Inferior parietal cortex (tissue), 1 donor: Measurements from ENCODE around the gene C20orf96.
"Not testable (repeated sequence)": the region's sequence is repeated elsewhere in the genome, so short reads cannot be mapped to it uniquely, and the experiment has no call there.

Source experiments
- DNase-seq: peaks from one replicate; pipeline ENCODE4 v3.0.0-alpha.2; 2016; ENCODE audit errors: extremely low spot score

The C20orf96 gene

GRCh38 chr20:284172-284571 is 6.4 kb downstream of the C20orf96 start:
- DNase-seq, result no peak

- DNase-seq, result no peak
These were observed 11.7 kb downstream of the C20orf96 start for GRCh38 chr20:278607-279571.

GRCh38 chr20:278181-278580 is 12.4 kb downstream of the C20orf96 start:
- DNase-seq, result no peak

DNA sequence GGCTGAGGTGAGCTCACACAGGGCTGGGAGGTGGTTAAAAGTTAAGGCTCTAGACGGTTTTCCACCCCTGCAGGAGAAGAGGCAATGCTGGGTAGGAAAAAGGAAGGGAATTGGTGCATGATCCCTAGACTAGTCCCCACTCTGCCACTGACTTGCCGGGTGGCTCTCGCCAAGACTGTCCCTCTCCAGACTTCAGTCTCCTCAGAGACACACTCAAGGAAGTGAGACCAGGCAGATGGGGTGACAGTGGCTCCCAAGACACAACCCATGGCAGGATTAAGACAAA is 13.1 kb downstream of the C20orf96 start:
- no peak for DNase-seq

GRCh38 chr20:276620-277495 is 13.7 kb downstream of the C20orf96 start:
- no peak for DNase-seq

DNA sequence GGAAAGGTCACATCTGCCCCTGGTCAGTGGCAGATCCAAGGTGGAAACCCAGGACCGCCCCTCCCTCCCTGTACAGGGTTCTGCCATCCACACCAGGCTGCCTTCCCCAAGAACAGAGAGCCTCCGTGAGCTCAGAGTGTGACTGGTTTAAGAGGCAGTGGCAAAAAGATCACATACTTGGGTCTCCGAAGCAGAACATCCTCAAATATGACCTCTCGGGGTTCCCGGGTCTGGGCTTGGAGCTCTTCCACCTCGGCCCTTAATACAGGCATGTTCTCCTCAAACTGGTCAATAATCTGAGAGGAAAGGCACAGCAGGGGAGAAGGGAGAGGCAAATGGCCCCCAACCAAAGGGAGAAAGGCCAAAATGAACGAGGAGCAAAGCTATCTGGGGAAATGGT is 14.8 kb downstream of the C20orf96 start:
- no peak for DNase-seq

GRCh38 chr20:273884-274283 is 16.7 kb downstream of the C20orf96 start:
- no peak for DNase-seq

GRCh38 chr20:272718-273117 is 17.8 kb downstream of the C20orf96 start:
- DNase-seq, result no peak

DNA sequence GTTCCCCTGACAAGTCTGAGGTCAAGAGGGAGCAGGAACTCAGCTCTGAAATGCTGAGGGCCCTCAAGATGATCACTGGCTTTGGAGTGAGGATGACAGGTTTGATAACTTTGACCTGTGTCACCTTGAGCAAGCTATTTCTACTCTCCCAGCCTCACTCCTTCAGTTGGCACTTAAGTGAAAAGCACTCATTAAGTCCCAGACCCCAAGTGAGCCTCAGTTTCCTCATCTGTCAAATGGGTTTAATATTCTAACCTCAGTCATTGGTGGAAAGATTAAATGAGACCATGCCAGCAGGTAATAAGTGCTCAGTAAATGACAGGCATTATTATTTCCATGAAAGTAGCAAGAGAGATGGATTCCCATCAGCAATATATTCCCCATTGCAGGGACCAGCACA is 19.0 kb downstream of the C20orf96 start:
- DNase-seq, result no peak

DNA sequence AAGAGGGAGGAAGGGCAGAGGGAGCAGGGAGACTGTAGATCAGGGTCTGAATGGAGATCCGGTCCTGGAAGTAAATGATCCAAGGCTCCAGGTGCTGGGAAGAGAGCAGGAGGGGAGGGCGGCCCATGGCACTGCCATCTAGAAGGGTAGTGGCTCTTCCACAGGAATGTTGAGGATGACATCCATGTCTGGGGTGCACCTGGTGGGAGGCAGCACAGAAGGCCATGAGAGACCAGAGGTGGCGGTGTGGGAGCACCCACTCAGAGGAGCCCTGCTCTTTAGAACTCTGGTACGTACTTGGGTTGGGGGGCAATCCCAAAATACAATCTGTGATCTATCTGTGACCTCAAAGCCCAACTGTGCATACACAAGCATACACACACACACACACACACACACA is 19.5 kb downstream of the C20orf96 start:
- DNase-seq, result no peak

GRCh38 chr20:270517-270916 is 20.0 kb downstream of the C20orf96 start:
- no peak for DNase-seq

GRCh38 chr20:266596-267562 is 23.7 kb downstream of the C20orf96 start:
- DNase-seq, result peak; percentile 80

DNA sequence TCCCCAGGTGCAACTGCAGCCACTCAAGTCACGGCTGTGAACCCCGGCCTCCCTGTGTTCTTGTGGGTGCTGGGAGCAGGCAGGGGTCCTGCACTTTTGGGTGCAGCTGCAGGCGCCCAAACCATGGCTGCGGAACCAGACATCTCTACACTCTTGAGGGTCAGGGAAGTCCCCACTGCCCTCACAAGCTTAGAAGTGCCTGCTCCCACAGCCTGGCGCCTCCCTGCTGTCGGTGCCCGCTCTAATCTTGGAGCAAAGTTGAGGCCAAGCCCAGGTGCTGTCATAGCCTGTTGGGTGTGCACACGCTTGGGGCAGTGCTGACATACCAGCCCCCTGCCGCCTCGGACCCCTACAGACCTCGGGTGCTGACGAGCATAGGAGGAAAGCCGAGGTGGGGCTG is 26.8 kb downstream of the C20orf96 start:
- DNase-seq, result no peak

GRCh38 chr20:259981-260380 is 30.6 kb downstream of the C20orf96 start:
- DNase-seq, result no peak

GRCh38 chr20:258963-259362 is 31.6 kb downstream of the C20orf96 start:
- no peak for DNase-seq

DNA sequence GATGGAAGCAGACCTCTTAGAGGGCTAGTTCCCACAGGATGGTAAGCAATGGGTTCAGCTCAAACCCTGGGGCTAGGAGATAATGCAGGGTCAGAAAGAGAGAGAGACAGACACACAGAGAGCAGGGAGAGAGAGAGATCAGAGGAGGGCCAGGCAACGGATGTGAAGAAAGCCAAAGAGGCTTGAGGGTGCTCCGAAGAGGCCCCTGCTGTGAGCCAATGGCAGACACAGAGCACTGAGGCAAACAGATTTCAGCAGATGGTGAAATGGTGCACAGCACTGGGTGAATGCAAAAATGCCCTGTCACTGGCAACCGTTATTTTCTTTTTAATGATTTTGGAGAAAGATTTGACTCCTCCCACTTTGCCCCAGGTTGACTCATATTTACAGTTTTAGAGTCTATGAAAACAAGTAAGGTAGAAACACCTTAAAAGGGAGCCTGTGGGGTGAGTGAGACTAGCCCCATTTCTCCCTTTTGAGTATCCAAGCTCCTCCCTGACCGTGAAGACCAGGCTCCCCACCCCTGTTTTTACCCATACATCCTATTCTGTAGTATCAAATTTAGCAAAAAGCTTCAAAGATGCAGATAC is 32.2 kb downstream of the C20orf96 start:
- no peak for DNase-seq

GRCh38 chr20:257419-257818 is 33.1 kb downstream of the C20orf96 start, which contains the start of gene DEFB132:
Gene DEFB132, plus strand, starts transcription at chr20:257724. Its CDS starts 55 bp downstream, at chr20:257779.
- no peak for DNase-seq

GRCh38 chr20:253447-253846 is 37.1 kb downstream of the C20orf96 start:
- DNase-seq, result not testable (repeated sequence)

DNA sequence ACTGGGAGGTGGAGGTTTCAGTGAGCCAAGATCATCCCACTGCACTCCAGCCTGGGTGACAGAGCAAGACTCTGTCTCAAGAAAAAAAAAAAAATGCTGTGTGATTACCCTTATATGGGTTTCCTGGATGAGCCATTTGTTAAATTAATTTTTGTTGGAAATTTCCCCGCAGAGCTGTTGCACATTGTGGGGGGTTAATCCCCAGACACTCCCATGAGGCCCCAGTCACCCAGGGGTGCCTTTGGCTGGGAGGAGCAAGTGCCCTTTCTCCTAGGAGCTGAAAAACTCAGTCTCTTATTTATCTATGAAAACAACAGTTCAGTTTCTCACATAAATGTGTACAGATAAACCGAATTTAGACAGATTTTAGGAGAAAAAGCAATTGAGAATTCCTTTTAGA is 37.7 kb downstream of the C20orf96 start:
- DNase-seq, result no peak

GRCh38 chr20:251354-251753 is 39.2 kb downstream of the C20orf96 start:
- DNase-seq, result no peak

GRCh38 chr20:242905-243304 is 47.6 kb downstream of the C20orf96 start:
- DNase-seq, result no peak
